ENCODE data around the gene PDPR. TPM values are rescaled to one million over a fixed set of nuclear protein-coding genes. Genes with fewer than 3 reads are reported as not detected.

PDPR gene
- total RNA-seq, 4 donors from 2014 or later, result 22.6 to 41.9 (median 29.7) TPM

DNA sequence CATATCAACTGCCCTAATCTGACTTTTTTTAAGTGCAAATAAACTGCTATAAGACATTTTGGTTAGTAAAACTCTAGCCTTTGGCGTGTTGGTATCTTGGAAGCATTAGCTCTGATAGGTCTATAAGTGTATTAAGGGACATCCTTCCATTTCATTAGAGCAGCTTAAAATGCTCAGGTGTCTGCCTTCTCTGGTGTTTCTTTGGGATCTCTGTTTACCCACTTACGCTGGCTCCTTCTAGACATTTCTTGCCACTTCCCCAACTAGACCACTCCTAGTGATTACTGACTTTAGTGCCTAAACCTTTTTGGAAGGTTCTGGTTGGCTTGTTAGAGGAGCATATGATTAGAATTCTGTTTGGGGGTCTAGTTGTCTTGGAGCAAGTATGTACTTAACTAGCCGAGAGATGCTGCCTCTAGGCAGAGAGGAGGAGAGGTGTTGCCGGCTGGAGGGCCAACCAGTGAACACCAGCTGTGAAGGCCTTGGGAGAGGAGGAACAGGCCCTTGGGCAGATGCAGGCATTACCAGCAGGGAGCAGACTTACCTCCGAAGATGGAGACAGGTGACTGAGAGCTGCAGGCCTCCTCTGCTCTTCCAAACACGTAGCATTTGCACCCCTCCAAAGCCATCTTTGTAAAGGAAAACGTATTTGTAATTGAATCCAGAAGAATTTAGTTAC is 44.3 kb downstream of the PDPR start:
- no peak overlapping the region for H3K4me3 ChIP-seq (replicated peaks in 1 of 3)
- no peaks in the 10 kb centered on the region for H3K9me3 ChIP-seq
- H3K4me1 ChIP-seq, result no peaks in the 10 kb centered on the region
- 81 to 85% methylated on average over 7 of the region's 7 CpGs for WGBS, 2 donors
- intact Hi-C loops (cut with DNase I), result no loop called here
- TF ChIP-seq, protein P1, sequence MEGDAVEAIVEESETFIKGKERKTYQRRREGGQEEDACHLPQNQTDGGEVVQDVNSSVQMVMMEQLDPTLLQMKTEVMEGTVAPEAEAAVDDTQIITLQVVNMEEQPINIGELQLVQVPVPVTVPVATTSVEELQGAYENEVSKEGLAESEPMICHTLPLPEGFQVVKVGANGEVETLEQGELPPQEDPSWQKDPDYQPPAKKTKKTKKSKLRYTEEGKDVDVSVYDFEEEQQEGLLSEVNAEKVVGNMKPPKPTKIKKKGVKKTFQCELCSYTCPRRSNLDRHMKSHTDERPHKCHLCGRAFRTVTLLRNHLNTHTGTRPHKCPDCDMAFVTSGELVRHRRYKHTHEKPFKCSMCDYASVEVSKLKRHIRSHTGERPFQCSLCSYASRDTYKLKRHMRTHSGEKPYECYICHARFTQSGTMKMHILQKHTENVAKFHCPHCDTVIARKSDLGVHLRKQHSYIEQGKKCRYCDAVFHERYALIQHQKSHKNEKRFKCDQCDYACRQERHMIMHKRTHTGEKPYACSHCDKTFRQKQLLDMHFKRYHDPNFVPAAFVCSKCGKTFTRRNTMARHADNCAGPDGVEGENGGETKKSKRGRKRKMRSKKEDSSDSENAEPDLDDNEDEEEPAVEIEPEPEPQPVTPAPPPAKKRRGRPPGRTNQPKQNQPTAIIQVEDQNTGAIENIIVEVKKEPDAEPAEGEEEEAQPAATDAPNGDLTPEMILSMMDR (IDR thresholded peaks at IDR 0.05), result no peak
- no peak for TF ChIP-seq POLR2A (IDR thresholded peaks at IDR 0.05)
- H3K27ac ChIP-seq, result no peak overlapping the region
- peaks cover 65 to 79% of the 10 kb centered on the region in 2 donors for H3K36me3 ChIP-seq
- no peaks in the 10 kb centered on the region for H3K27me3 ChIP-seq
- DNase-seq, result no peak

DNA sequence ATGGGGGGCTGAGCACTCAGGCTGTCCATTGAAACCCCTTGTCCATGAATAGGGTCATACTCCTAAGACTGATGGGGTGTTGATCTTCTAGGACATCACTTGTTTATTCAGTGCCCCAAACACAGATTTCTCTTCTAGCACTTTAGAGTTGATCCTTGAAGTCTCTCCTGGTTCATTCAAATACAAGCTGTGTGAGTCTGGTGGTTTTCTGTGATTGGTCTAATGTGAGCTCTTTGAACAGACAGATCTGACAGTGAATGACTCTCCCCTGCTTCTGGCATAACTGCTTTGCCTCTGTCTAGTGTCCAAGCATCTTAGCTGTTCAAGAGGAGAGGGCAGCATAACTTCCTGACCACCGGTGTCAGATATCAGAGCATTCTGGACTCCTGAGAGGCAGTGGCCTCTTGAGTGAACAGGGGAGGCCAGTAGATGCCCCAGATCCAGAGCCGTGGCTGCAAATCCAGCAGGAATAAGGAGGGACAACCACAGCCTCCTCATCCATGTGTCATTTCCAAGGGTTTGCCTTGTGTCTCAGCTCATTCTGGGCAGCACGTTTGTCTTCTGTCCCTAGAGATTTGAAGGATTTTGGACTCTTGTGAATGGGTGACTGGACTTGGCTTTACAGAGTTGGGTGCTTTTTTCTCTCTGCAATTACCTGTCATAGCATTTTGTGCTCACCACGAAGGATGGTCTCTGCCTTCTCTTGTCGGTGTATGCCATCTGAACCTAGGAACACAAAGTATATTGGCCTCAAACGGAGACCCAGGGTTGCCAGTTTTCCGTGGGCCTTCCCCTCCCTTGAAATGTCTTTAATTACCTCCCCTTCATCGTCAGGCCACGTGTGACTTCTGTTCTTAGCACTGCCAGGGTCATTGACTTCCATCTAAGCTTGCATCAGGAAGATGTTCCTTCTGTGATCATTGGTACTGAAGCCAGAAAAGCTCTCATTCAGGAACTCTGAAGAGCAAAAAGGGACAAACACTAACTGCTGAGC is 45.5 kb downstream of the PDPR start:
- 69 to 71% methylated on average over 9 of the region's 9 CpGs for WGBS, 2 donors
- peaks cover 53 to 69% of the 10 kb centered on the region in 2 donors for H3K36me3 ChIP-seq
- no peak overlapping the region for H3K27ac ChIP-seq

DNA sequence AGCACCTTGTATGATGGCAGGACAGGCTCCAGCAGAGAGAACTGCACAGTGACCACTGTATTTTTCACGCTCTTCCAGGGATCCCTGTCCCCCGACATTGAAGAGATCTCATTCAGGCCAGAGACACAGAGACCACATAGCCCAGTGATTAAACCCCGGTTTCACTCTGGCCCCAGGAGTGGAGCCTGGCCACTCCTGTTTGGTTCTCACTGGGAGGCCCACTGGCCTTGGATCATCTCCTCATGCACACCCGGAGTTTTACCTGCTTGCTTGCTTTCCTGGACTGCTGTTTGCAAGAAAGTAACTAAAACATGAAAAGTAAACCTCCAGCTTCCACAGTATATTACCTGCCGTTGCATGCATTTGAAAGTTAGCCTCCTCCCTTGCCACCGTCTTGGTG is 46.3 kb downstream of the PDPR start:
- H3K27ac ChIP-seq, result no peak overlapping the region
- H3K27me3 ChIP-seq, result no peaks in the 10 kb centered on the region
- H3K9me3 ChIP-seq, result no peaks in the 10 kb centered on the region
- intact Hi-C loops (cut with DNase I), result no loop called here
- H3K4me3 ChIP-seq (replicated peaks in 1 of 3), result no peak overlapping the region
- no peak for TF ChIP-seq POLR2A (IDR thresholded peaks at IDR 0.05)
- TF ChIP-seq, protein P1 (IDR thresholded peaks at IDR 0.05), result no peak
- WGBS, 2 donors, result 92 to 97% methylated on average over 6 of the region's 6 CpGs
- no peak for DNase-seq
- no peaks in the 10 kb centered on the region for H3K4me1 ChIP-seq
- H3K36me3 ChIP-seq, result peaks cover 50 to 61% of the 10 kb centered on the region in 2 donors

More for the DNA sequence above, 45.5 kb downstream of the PDPR start:
- no peak for DNase-seq
- H3K4me3 ChIP-seq (replicated peaks in 1 of 3), result no peak overlapping the region
- no peaks in the 10 kb centered on the region for H3K4me1 ChIP-seq
- H3K9me3 ChIP-seq, result no peaks in the 10 kb centered on the region
- no peaks in the 10 kb centered on the region for H3K27me3 ChIP-seq
- intact Hi-C loops (cut with DNase I), result no loop called here
- TF ChIP-seq, protein P1 (IDR thresholded peaks at IDR 0.05), result no peak
- no peak for TF ChIP-seq POLR2A (IDR thresholded peaks at IDR 0.05)

DNA sequence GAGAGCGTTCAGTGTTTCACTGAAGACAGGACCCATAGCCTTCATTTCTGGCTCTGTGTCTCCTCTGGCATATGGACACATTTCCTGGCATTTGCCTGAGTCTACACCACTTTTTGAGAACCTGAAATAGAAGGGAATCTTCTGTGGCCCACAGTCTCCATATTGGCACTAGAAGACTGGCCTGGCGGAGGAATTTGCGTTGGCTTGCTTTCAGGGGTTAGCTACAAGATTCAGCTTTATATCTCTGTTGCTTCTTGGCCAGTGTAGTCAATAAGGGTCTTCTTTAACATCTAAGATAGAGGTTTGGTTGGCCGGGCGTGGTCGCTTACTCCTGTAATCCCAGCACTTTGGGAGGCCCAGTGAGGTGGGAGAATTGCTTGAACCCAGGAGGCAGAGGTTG is 46.7 kb downstream of the PDPR start:
- Histone ChIP-seq H3K9me3 (no peaks in the 10 kb centered on the region), H3K4me3 (replicated peaks in 1 of 3) (no peak overlapping the region), H3K27ac (no peak overlapping the region), H3K27me3 (no peaks in the 10 kb centered on the region), H3K36me3 (peaks cover 49 to 58% of the 10 kb centered on the region in 2 donors), H3K4me1 (no peaks in the 10 kb centered on the region)
- DNase-seq, result no peak
- TF ChIP-seq, protein P1 (IDR thresholded peaks at IDR 0.05), result no peak
- 95 to 100% methylated on average over 6 of the region's 6 CpGs for WGBS, 2 donors
- intact Hi-C loops (cut with DNase I), result no loop called here

DNA sequence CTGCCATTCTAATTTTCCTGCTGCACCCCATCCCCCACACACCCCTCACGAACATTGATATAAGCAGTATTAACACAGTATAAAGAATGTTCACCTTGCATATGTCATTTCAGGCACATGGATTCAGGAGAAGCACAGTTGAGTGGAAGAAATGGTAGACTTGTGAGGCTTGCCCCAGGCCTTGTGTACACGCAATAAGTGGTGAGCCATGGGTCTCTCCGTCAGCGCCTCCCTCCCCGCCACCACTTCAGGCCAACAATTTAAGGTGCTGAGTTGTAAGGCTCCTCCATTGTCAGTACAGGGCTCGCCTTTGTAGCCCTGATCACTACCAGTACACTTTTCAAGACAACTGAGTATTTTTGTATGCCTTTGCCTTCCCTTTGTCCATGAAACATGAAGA is 47.2 kb downstream of the PDPR start:
- WGBS, 2 donors, result 87 to 94% methylated on average over 6 of the region's 6 CpGs
- no peak overlapping the region for H3K4me3 ChIP-seq (replicated peaks in 1 of 3)
- intact Hi-C loops (cut with DNase I), result no loop called here
- H3K36me3 ChIP-seq, result peaks cover 44 to 53% of the 10 kb centered on the region in 2 donors
- H3K27me3 ChIP-seq, result no peaks in the 10 kb centered on the region
- DNase-seq, result no peak
- no peaks in the 10 kb centered on the region for H3K4me1 ChIP-seq
- no peak overlapping the region for H3K27ac ChIP-seq
- H3K9me3 ChIP-seq, result no peaks in the 10 kb centered on the region
- no peak for TF ChIP-seq POLR2A (IDR thresholded peaks at IDR 0.05)
- TF ChIP-seq, protein P1 (IDR thresholded peaks at IDR 0.05), result no peak

Measured in thyroid gland (tissue), 4 donors.